CD4-positive, alpha-beta T cell treated with Interferon alpha-2 for 1 hour (primary cell): ENCODE results near the gene TCTA.

Source experiments
- DNase-seq, 2 donors: peaks; one replicate each; pipeline ENCODE4 v3.0.0-alpha.2; 2020 to 2022

TCTA gene

GRCh38 chr3:49461443-49462171 is 49.4 kb downstream of the TCTA start:
- no peak for DNase-seq

DNA sequence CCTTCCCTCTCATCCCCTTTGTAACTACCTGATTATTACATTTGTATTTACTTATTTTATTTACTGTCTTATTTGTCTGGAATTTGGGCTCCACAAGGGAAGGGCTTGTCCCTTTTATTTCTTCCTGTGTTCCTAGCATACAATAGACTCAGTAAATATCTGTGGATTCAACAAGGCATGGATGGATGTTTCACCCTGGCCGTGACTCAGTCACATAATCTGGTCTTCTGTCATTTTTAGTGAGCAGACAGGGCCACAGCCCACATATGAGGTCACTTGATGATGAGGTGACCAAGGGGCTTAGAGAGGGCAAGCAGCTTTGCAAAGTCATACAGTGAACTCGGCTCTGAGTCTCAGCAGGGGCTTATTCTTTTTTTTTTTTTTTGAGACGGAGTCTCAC is 50.0 kb downstream of the TCTA start:
- DNase-seq: no peak

- peak in 1 of 2 donors; percentile 10 for DNase-seq
These were observed 53.2 kb downstream of the TCTA start for GRCh38 chr3:49465270-49466034.
